NCI-H446 treated with DMSO at 0.1 percent for 48 hours (cell line): ENCODE data around the gene KRTAP9-3.
"Not testable (repeated sequence)": the region's sequence is repeated elsewhere in the genome, so short reads cannot be mapped to it uniquely, and the experiment has no call there.

ENCODE experiments used
- DNase-seq: peaks from one replicate; lab custom pipeline; 2025; lab: John Stamatoyannopoulos, UW

KRTAP9-3 gene, protein sequence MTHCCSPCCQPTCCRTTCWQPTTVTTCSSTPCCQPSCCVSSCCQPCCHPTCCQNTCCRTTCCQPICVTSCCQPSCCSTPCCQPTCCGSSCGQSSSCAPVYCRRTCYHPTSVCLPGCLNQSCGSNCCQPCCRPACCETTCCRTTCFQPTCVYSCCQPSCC

GRCh38 chr17:41232399-41233105, at the start of gene KRTAP9-3:
Gene KRTAP9-3, plus strand, starts transcription at chr17:41232449. Its CDS starts 53 bp downstream, at chr17:41232502.
- DNase-seq, result not testable (repeated sequence)

DNA sequence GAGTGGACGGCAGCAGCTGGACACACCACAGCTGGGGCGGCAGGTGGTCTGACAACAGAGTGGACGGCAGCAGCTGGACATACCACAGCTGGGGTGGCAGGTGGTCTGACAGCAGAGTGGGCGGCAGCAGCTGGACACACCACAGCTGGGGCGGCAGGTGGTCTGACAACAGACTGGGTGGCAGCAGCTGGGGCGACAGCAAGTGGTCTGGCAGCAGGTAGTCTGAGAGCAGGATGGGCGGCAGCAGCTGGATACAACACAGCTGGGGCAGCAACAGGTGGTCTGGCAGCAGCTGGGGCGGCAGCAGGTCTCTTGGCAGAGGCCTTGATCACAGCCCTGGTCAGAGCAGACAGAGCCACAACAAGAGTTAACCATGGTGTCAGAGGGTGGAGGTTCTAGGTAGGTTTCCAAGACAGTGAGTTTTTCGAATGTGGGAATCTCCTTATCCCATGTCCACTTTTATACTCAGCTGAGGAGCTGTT, 47.7 kb upstream of the KRTAP9-3 start, which contains the start of gene KRTAP4-1:
Gene KRTAP4-1, minus strand, starts transcription at position 432 of the 482 bp plus-strand sequence. Its CDS starts 57 bp downstream, at position 375.
- no peak for DNase-seq

GRCh38 chr17:41185001-41185400, 47.2 kb upstream of the KRTAP9-3 start:
- DNase-seq, result no peak

DNA sequence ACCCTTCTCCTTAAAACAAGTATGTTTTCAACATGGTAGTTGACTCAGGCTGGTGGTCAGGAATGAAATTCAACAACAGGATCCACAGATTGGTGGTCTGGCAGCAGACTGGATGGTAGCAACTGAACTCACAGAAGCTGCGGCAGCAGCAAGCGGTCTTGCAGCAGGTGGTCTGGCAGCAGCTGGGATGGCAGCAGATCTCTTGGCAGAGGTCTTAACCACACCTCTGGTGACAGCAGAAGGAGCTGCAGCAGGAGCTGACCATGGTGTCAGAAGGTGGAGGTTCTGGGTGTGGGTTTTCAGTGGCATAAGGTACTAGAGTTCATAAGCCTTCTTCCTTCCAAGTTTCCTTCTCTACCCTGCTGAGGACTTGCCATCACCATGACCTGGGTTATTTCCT, 45.4 kb upstream of the KRTAP9-3 start:
- DNase-seq, result no peak

DNA sequence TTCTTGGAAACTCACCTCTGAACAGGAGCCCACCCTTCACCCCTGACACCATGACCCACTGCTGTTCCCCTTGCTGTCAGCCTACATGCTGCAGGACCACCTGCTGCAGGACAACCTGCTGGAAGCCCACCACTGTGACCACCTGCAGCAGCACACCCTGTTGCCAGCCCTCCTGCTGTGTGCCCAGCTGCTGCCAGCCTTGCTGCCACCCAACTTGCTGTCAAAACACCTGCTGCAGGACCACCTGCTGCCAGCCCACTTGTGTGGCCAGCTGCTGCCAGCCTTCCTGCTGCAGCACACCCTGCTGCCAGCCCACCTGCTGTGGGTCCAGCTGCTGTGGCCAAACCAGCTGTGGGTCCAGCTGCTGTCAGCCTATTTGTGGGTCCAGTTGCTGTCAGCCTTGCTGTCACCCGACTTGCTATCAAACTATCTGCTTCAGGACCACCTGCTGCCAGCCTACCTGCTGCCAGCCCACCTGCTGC, 42.4 kb upstream of the KRTAP9-3 start, which contains the start of gene KRTAP9-1:
Gene KRTAP9-1, plus strand, starts transcription at position 51 of the 482 bp plus-strand sequence. Its CDS starts 0 bp downstream, at position 51.
- DNase-seq, result not testable (repeated sequence)

GRCh38 chr17:41190328-41190727, 41.9 kb upstream of the KRTAP9-3 start:
- no peak for DNase-seq

- no peak for DNase-seq
These were observed 36.2 kb upstream of the KRTAP9-3 start for GRCh38 chr17:41196068-41196467.

GRCh38 chr17:41199421-41200078, 32.7 kb upstream of the KRTAP9-3 start:
- no peak for DNase-seq

- DNase-seq, result no peak
These were observed 20.3 kb upstream of the KRTAP9-3 start for GRCh38 chr17:41211845-41212466.

DNA sequence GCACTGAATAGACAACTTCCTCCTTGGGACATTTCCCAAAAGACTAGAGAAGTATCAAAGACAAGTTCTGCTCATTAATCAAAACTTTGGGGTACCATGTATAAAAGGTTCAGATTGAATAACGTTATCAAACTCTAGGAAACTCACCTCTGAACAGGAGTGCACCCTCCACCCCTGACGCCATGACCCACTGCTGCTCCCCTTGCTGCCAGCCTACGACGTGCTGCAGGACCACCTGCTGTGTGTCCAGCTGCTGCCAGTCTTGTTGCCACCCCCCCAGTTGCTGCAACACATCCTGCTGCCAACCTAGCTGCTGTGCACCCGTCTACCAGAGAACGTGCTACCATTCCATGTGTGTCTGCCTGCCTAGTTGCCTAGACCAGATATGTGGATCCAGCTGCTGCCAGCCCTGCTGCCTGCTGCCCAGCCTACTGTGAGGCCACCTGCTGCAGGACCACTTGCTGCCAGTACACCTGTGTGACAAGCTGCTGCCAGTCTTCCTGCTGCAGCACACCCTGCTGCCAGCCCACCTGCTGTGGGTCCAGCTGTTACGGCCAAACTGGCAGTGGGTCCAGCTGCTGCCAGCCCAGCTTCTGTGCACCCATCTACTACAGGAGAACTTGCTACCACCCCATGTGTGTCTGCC, 19.6 kb upstream of the KRTAP9-3 start:
- peak; percentile 2 for DNase-seq

GRCh38 chr17:41215681-41216080, 16.6 kb upstream of the KRTAP9-3 start:
- DNase-seq, result no peak

DNA sequence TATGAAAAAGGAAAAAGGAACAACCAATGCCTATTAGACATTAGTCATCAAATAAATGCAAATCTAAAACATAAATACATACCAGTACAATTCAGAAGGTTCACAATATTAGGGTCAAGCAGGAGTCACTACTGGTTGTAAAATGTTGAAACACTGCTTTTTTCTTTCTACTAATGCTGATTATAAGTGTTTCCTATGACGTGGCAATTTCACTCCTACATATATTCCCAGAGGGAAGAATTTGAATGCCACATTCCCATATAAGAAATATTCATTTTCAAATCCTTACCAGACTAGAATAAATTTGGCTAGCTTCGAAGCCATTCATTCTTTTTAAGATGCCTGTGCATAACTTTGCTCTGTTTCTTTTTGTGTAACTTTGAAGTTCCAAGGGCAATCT, 8.4 kb upstream of the KRTAP9-3 start:
- no peak for DNase-seq

- DNase-seq, result no peak
These were observed 6.2 kb upstream of the KRTAP9-3 start for GRCh38 chr17:41226051-41226450.

DNA sequence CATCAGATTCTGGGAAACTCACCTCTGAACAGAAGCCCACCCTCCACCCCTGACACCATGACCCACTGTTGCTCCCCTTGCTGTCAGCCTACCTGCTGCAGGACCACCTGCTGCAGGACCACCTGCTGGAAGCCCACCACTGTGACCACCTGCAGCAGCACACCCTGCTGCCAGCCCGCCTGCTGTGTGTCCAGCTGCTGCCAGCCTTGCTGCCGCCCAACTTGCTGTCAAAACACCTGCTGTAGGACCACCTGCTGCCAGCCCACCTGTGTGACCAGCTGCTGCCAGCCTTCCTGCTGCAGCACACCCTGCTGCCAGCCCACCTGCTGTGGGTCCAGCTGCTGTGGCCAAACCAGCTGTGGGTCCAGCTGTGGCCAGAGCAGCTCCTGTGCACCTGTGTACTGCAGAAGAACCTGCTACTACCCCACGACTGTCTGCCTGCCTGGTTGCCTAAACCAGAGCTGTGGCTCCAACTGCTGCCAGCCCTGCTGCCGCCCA, 5.6 kb upstream of the KRTAP9-3 start, which contains the start of gene KRTAP9-2:
Gene KRTAP9-2, plus strand, starts transcription at position 51 of the 498 bp plus-strand sequence. Its CDS starts 7 bp downstream, at position 58.
- DNase-seq, result not testable (repeated sequence)

DNA sequence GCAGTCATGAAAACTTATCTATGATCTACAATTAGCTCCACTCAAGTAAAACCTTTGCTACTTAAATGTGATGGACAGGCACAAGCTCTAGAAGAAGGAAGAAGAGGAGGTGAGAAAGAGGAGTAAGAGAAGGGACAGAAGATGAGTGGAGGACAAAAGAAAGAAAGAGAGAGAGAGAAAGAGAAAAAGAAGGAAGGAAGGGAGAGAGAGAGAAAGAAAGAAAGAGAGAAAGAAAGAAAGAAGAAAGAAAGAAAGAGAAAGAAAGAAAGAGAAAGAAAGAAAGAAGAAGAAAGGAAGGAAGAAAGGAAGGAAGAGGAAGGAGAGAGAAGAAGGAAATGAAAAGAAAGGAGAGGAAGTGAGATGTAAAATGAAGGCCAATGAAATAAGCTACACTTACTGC, 2.2 kb upstream of the KRTAP9-3 start:
- no peak for DNase-seq

DNA sequence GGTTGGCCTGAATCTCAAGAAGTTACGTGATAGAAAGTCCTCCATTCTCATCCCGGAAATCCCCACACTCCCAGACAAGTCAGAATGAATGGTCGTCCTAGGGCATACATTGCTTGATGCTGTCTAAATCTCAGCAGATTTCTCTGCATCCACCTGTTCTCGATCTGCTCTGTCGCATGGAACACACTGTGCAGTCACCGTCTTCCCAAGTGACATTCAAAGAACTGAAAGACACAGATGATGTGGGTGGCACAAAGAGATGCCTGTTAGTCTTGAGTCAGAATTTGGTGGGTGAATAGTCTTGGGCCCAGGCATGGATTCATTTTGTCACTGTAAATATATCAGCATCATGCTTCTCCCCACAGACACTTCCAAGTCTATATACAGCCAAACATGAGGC, 518 bp upstream of the KRTAP9-3 start:
- no peak for DNase-seq

GRCh38 chr17:41237116-41237515, 4.9 kb downstream of the KRTAP9-3 start:
- not testable (repeated sequence) for DNase-seq

DNA sequence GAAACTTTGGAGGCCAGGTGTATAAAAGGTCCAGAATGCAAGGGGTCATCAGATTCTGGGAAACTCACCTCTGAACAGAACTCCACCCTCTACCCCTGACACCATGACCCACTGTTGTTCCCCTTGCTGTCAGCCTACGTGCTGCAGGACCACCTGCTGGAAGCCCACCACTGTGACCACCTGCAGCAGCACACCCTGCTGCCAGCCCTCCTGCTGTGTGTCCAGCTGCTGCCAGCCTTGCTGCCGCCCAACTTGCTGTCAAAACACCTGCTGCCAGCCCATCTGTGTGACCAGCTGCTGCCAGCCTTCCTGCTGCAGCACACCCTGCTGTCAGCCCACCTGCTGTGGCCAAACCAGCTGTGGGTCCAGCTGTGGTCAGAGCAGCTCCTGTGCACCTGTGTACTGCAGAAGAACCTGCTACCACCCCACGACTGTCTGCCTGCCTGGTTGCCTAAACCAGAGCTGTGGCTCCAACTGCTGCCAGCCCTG, 5.7 kb downstream of the KRTAP9-3 start, which contains the start of gene KRTAP9-8:
Gene KRTAP9-8, plus strand, starts transcription at position 51 of the 489 bp plus-strand sequence. Its CDS starts 53 bp downstream, at position 104.
- not testable (repeated sequence) for DNase-seq

DNA sequence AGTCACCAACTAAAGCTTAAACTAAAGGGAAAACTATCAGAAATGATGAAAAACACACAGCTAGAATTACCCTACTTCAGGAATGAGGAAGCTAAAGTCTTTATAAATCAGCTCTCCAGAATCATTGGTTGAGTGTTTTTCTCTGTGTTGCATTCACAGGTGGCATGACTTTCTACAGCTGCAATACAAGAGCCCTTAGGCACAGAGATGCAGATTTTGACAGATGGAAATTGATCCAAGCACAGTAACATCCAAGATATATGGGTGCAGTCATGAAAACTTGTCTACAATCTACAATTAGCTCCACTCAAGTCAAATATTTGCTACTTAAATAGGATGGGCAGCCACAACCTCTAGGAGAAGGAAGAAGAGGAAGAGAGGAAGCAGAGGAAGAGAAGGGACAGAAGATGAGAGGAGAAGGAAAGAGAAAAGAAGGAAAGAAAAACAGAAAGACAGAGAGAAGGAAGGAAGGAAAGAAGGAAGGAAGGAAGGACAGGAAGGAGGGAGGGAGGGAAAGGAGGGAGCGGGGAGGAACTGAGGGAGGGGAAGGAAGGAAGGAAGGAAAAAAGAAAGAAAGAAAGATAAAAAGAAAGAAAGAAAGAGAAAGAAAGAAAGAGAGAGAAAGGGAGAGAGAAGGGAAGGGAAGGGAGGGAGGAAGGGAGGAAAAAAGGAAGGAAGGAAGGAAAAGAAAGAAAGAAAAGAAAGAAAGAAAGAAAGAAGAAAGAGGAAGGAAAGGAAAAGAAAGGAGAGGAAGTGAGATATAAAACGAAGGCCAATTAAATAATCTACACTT, 14.9 kb downstream of the KRTAP9-3 start:
- not testable (repeated sequence) for DNase-seq

GRCh38 chr17:41249637-41250240, 17.5 kb downstream of the KRTAP9-3 start, which contains the start of gene KRTAP9-4:
Gene KRTAP9-4, plus strand, starts transcription at chr17:41249687. Its CDS starts 34 bp downstream, at chr17:41249721.
- DNase-seq, result not testable (repeated sequence)
